Fibroblast of villous mesenchyme (primary cell): ENCODE measurements around the gene UMODL1. TPM values are rescaled to one million over a fixed set of nuclear protein-coding genes. Genes with fewer than 3 reads are reported as not detected.

Experiments
- DNase-seq: peaks from one replicate; pipeline ENCODE4 v3.0.0-alpha.2; 2010; ENCODE audit warnings: low read depth
- H3K4me3 ChIP-seq: 2 replicates; pipeline ENCODE4 v1.5.1; 2011; ENCODE audit warnings: low read depth, mild to moderate bottlenecking, low read length
- CTCF ChIP-seq: IDR thresholded peaks from 2 replicates; pipeline ENCODE4 v1.5.1; 2012; ENCODE audit warnings: low read depth, mild to moderate bottlenecking, low read length; ENCODE audit not compliant: insufficient read depth
- total RNA-seq: library from RNA; depleted of rRNA; stranded (reverse); fragments of >200 nt; gene quantifications from 2 replicates; pipeline ENCODE4 v1.2.3, GENCODE V29; 2012

The UMODL1 gene
- total RNA-seq, 1 donor, result not detected

- no peak for DNase-seq
- no peak overlapping the region for H3K4me3 ChIP-seq
- no peak for TF ChIP-seq CTCF
These were observed 18.7 kb downstream of the UMODL1 start for GRCh38 chr21:42089665-42090310.

- H3K4me3 ChIP-seq, result no peak overlapping the region
- DNase-seq, result no peak
- no peak for TF ChIP-seq CTCF
These were observed 20.9 kb downstream of the UMODL1 start for GRCh38 chr21:42091899-42092508.

GRCh38 chr21:42092771-42093170 is 21.7 kb downstream of the UMODL1 start:
- no peak overlapping the region for H3K4me3 ChIP-seq
- no peak for DNase-seq
- TF ChIP-seq CTCF, result no peak

- no peak overlapping the region for H3K4me3 ChIP-seq
- no peak for TF ChIP-seq CTCF
- no peak for DNase-seq
These were observed 22.1 kb downstream of the UMODL1 start for GRCh38 chr21:42093186-42093585.

- peak; percentile 60 for DNase-seq
- no peak overlapping the region for H3K4me3 ChIP-seq
- TF ChIP-seq CTCF, result no peak
These were observed 22.9 kb downstream of the UMODL1 start for GRCh38 chr21:42093991-42094421.

- DNase-seq, result no peak
- no peak overlapping the region for H3K4me3 ChIP-seq
- no peak for TF ChIP-seq CTCF
These were observed 23.7 kb downstream of the UMODL1 start for GRCh38 chr21:42094811-42095210.
